ENCODE data around the gene VTA1.

DNA sequence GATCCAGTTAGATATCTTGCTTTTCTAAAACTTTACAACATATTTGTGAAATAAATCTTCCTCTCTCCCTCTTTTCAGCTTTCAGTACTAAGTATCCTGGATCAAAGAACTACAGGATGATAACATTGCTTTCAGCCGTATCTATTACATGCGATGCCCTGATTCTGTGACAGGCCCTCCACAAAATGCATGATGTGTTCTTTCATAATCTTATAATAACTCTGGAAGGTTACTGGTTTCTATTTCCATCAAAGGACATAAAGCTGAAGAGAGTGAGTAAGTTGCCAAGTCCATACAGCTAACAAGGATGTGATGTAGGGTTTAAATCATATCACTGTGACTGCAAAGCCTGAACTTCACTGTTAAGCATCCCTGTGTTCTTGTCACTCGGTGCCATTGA lies 91.8 kb downstream of the VTA1 start:
- TF ChIP-seq CEBPB (IDR thresholded peaks at IDR 0.05; ENCODE audit: borderline replicate concordance, low read depth, low read length) (no peak), PHF20 (CRISPR knock-in tag; IDR thresholded peaks at IDR 0.05) (no peak), JARID2 (CRISPR knock-in tag; IDR thresholded peaks at IDR 0.05; ENCODE audit: insufficient replicate concordance) (no peak), CHD2 (IDR thresholded peaks at IDR 0.05; ENCODE audit: low read depth, low read length) (no peak), RAD51 (IDR thresholded peaks at IDR 0.05; ENCODE audit: borderline replicate concordance) (no peak), ZNF660 (CRISPR knock-in tag; IDR thresholded peaks at IDR 0.05; ENCODE audit: borderline replicate concordance, low read depth) (no peak), ZNF263 (CRISPR knock-in tag; IDR thresholded peaks at IDR 0.05) (no peak), NFYB (CRISPR knock-in tag; IDR thresholded peaks at IDR 0.05) (no peak), ZNF570 (CRISPR knock-in tag; IDR thresholded peaks at IDR 0.05; ENCODE audit: borderline replicate concordance) (no peak)
- TF ChIP-seq, protein P1, sequence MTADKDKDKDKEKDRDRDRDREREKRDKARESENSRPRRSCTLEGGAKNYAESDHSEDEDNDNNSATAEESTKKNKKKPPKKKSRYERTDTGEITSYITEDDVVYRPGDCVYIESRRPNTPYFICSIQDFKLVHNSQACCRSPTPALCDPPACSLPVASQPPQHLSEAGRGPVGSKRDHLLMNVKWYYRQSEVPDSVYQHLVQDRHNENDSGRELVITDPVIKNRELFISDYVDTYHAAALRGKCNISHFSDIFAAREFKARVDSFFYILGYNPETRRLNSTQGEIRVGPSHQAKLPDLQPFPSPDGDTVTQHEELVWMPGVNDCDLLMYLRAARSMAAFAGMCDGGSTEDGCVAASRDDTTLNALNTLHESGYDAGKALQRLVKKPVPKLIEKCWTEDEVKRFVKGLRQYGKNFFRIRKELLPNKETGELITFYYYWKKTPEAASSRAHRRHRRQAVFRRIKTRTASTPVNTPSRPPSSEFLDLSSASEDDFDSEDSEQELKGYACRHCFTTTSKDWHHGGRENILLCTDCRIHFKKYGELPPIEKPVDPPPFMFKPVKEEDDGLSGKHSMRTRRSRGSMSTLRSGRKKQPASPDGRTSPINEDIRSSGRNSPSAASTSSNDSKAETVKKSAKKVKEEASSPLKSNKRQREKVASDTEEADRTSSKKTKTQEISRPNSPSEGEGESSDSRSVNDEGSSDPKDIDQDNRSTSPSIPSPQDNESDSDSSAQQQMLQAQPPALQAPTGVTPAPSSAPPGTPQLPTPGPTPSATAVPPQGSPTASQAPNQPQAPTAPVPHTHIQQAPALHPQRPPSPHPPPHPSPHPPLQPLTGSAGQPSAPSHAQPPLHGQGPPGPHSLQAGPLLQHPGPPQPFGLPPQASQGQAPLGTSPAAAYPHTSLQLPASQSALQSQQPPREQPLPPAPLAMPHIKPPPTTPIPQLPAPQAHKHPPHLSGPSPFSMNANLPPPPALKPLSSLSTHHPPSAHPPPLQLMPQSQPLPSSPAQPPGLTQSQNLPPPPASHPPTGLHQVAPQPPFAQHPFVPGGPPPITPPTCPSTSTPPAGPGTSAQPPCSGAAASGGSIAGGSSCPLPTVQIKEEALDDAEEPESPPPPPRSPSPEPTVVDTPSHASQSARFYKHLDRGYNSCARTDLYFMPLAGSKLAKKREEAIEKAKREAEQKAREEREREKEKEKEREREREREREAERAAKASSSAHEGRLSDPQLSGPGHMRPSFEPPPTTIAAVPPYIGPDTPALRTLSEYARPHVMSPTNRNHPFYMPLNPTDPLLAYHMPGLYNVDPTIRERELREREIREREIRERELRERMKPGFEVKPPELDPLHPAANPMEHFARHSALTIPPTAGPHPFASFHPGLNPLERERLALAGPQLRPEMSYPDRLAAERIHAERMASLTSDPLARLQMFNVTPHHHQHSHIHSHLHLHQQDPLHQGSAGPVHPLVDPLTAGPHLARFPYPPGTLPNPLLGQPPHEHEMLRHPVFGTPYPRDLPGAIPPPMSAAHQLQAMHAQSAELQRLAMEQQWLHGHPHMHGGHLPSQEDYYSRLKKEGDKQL (CRISPR knock-in tag; IDR thresholded peaks at IDR 0.05; ENCODE audit: low read depth) = no peak

All from HepG2 (cell line).